Osteoblast (primary cell): Measurements from ENCODE around the gene NCKAP5. TPM values are rescaled to one million over a fixed set of nuclear protein-coding genes. Genes with fewer than 3 reads are reported as not detected.

Experiments
- DNase-seq: peaks from one replicate; pipeline ENCODE4 v3.0.0; 2011; ENCODE audit warnings: low spot score, mixed read lengths; ENCODE audit not compliant: insufficient read length; ENCODE audit errors: missing footprints
- H2AFZ ChIP-seq: 2 replicates; pipeline ENCODE4 v1.6.0; 2011; ENCODE audit warnings: mild to moderate bottlenecking, low read length
- H3K27ac ChIP-seq: 2 replicates; pipeline ENCODE4 v1.5.1; 2011; ENCODE audit warnings: mild to moderate bottlenecking, low read depth, low read length, moderate library complexity
- H3K27me3 ChIP-seq: 2 replicates; pipeline ENCODE4 v1.6.0; 2012; ENCODE audit warnings: mild to moderate bottlenecking, control low read depth, inconsistent platforms, low read length, moderate library complexity; ENCODE audit not compliant: insufficient read depth
- H3K36me3 ChIP-seq: 2 replicates; pipeline ENCODE4 v1.5.1; 2011; ENCODE audit warnings: mild to moderate bottlenecking, low read length, control low read depth, moderate library complexity; ENCODE audit not compliant: insufficient read depth
- H3K4me1 ChIP-seq: 2 replicates; pipeline ENCODE4 v1.5.1; 2011; ENCODE audit warnings: mild to moderate bottlenecking, low read length, control low read depth, moderate library complexity; ENCODE audit not compliant: insufficient read depth
- H3K4me2 ChIP-seq: 2 replicates; pipeline ENCODE4 v1.6.0; 2011; ENCODE audit warnings: mild to moderate bottlenecking, low read length; ENCODE audit not compliant: insufficient read depth
- H3K4me3 ChIP-seq: fragments of 200-600 bp; sonication (generic); 3 replicates; pipeline ENCODE4 v1.5.1; 2012; ENCODE audit warnings: mild to moderate bottlenecking, low read length, inconsistent platforms; ENCODE audit not compliant: insufficient read depth
- H3K79me2 ChIP-seq: 2 replicates; pipeline ENCODE4 v1.6.0; 2012; ENCODE audit warnings: mild to moderate bottlenecking, low read length, control low read depth, inconsistent platforms; ENCODE audit not compliant: insufficient read depth
- H3K9me3 ChIP-seq: 2 replicates; pipeline ENCODE4 v1.5.1; 2011; ENCODE audit warnings: low read depth, low read length, control low read depth
- H4K20me1 ChIP-seq: 2 replicates; pipeline ENCODE4 v1.6.0; 2012; ENCODE audit warnings: mild to moderate bottlenecking, low read length, control low read depth; ENCODE audit not compliant: insufficient read depth
- total RNA-seq: library from RNA; depleted of rRNA; stranded (reverse); fragments of >200 nt; gene quantifications from 2 replicates; pipeline ENCODE4 v1.2.3, GENCODE V29; 2012
- TF ChIP-seq, protein P1 (sequence below): IDR thresholded peaks from 2 replicates; pipeline ENCODE4 v1.5.1; 2011; ENCODE audit warnings: mild to moderate bottlenecking, low read depth, low read length, moderate library complexity; ENCODE audit errors: extremely low read depth

NCKAP5 gene
- total RNA-seq, 1 donor = 1.8 TPM

DNA sequence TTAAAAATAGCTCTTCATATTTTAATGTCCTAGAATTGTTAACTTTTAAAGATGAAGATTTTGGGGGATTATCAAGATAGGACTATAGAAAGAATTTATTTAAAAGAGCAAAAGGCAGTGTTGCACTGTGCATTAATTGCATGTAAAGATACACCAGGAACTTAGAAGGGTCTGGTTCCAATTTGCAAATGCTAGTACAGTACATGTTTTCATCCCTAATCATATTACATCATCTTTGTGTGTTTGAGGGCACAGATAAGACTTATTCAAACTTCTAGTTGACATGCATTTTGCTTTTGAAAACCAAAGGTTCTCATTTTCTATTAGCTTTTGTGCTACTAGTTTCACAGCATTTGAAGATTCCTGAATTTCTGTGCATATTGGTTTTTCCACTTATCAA is 666.6 kb downstream of the NCKAP5 start:
- no peak overlapping the region for H3K27ac ChIP-seq
- no peaks in the 10 kb centered on the region for H3K27me3 ChIP-seq
- no peaks in the 10 kb centered on the region for H3K79me2 ChIP-seq
- no peak for DNase-seq
- H3K36me3 ChIP-seq = no peaks in the 10 kb centered on the region
- H2AFZ ChIP-seq = no peak overlapping the region
- no peak overlapping the region for H3K4me3 ChIP-seq
- TF ChIP-seq, protein P1, sequence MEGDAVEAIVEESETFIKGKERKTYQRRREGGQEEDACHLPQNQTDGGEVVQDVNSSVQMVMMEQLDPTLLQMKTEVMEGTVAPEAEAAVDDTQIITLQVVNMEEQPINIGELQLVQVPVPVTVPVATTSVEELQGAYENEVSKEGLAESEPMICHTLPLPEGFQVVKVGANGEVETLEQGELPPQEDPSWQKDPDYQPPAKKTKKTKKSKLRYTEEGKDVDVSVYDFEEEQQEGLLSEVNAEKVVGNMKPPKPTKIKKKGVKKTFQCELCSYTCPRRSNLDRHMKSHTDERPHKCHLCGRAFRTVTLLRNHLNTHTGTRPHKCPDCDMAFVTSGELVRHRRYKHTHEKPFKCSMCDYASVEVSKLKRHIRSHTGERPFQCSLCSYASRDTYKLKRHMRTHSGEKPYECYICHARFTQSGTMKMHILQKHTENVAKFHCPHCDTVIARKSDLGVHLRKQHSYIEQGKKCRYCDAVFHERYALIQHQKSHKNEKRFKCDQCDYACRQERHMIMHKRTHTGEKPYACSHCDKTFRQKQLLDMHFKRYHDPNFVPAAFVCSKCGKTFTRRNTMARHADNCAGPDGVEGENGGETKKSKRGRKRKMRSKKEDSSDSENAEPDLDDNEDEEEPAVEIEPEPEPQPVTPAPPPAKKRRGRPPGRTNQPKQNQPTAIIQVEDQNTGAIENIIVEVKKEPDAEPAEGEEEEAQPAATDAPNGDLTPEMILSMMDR = no peak
- no peaks in the 10 kb centered on the region for H3K9me3 ChIP-seq
- no peak overlapping the region for H3K4me2 ChIP-seq
- no peaks in the 10 kb centered on the region for H3K4me1 ChIP-seq
- H4K20me1 ChIP-seq = no peaks in the 10 kb centered on the region

DNA sequence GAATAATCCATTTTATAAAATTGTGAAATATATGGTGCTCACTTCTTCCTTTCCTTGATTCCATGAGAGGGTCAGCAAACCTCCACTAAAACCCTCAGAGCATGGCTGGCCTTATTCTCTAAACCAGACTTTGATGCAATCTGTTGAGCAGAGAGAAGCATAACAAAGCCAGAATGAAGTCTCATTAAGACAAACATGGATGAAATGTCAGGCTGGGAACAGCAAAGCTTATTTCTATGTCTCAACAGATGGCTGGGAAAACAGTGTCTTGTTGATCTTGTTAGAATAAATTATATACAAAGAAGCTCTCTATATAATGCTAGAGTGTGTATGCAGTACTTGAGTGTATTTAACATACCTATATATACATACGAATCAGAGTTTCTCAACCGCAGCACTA is 671.2 kb downstream of the NCKAP5 start:
- H3K36me3 ChIP-seq = no peaks in the 10 kb centered on the region
- H4K20me1 ChIP-seq = no peaks in the 10 kb centered on the region
- H3K9me3 ChIP-seq = no peaks in the 10 kb centered on the region
- H3K4me2 ChIP-seq = no peak overlapping the region
- no peaks in the 10 kb centered on the region for H3K27me3 ChIP-seq
- TF ChIP-seq, protein P1 = no peak
- H3K4me3 ChIP-seq = no peak overlapping the region
- no peak overlapping the region for H2AFZ ChIP-seq
- no peaks in the 10 kb centered on the region for H3K4me1 ChIP-seq
- H3K27ac ChIP-seq = no peak overlapping the region
- H3K79me2 ChIP-seq = no peaks in the 10 kb centered on the region
- DNase-seq = no peak

DNA sequence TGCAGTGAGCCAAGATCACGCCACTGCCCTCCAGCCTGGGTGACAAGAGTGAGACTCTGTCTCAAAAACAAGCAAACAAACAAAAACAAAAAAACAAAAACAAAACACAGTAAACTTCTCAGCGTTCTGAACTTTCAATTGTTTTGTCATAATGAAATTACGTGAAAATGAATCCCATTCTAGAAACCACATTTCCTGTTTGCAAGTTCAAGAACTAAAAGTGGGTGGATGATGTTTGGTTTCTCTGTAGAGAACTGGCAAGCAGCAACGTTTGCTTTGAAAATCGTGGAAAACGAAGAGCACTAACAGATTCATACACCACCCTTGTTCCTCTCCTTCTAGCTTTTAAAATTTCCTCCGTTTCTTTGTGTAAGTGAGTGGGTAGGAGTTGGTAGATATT is 672.2 kb downstream of the NCKAP5 start:
- no peak overlapping the region for H3K4me3 ChIP-seq
- DNase-seq = no peak

DNA sequence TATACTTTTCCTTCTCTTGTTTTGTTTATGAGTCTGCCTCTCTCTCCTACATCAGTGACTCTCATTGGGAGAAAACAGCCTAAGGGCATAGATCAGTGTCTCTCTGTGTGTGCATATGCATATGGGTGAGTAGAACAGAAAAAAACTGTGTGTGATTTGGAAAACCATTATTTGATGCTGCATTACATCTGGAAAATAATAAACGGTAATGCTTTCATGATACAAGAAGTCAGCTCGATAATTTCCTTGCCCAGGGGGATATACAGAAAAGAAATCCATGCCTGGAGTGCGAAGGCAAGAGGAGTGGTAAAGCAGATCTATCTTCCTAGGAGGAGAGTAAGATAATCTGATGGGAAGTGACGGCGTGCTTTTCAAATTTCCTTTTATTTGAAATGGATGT is 676.8 kb downstream of the NCKAP5 start:
- no peaks in the 10 kb centered on the region for H3K4me1 ChIP-seq
- no peak overlapping the region for H2AFZ ChIP-seq
- no peaks in the 10 kb centered on the region for H3K9me3 ChIP-seq
- no peaks in the 10 kb centered on the region for H3K36me3 ChIP-seq
- no peak for DNase-seq
- no peaks in the 10 kb centered on the region for H4K20me1 ChIP-seq
- H3K79me2 ChIP-seq = no peaks in the 10 kb centered on the region
- TF ChIP-seq, protein P1 = no peak
- H3K27me3 ChIP-seq = no peaks in the 10 kb centered on the region
- H3K27ac ChIP-seq = no peak overlapping the region
- H3K4me2 ChIP-seq = no peak overlapping the region
- H3K4me3 ChIP-seq = no peak overlapping the region

More for the DNA sequence above, 672.2 kb downstream of the NCKAP5 start:
- Histone ChIP-seq H3K4me2 (no peak overlapping the region), H2AFZ (no peak overlapping the region), H3K4me1 (no peaks in the 10 kb centered on the region), H3K79me2 (no peaks in the 10 kb centered on the region), H3K27me3 (no peaks in the 10 kb centered on the region), H3K9me3 (no peaks in the 10 kb centered on the region), H3K27ac (no peak overlapping the region), H4K20me1 (no peaks in the 10 kb centered on the region), H3K36me3 (no peaks in the 10 kb centered on the region)
- TF ChIP-seq, protein P1 = no peak
